Left lung (tissue), 10 donors: ENCODE results near the gene CREB3L2. TPM values are rescaled to one million over a fixed set of nuclear protein-coding genes. Genes with fewer than 3 reads are reported as not detected.
A peak's percentile ranks its signal among the peaks of the same experiment; 100 is the strongest.

Source experiments
- ATAC-seq: fragments of 200-7000 bp; cut with Tn5 transposase; one replicate; pipeline ENCODE4 v1.9.1; 2020; ENCODE audit warnings: moderate library complexity
- DNase-seq, 4 donors: peaks; one replicate each; pipeline ENCODE4 v3.0.0-alpha.2; 2013 to 2020
- H3K27ac ChIP-seq, 2 donors: fragments of 200-600 bp; sonication (generic) in 1 of 2; one replicate each; pipeline versions ENCODE4 v1.5.0 to v1.8.0; 2020 to 2021
- H3K27me3 ChIP-seq, 2 donors: fragments of 200-600 bp; sonication (generic) in 1 of 2; one replicate each; pipeline versions ENCODE4 v1.5.0 to v1.8.0; 2020 to 2021
- H3K36me3 ChIP-seq, 2 donors: fragments of 200-600 bp; sonication (generic) in 1 of 2; one replicate each; pipeline versions ENCODE4 v1.5.0 to v1.8.0; 2020 to 2021
- H3K4me1 ChIP-seq, 2 donors: fragments of 200-600 bp; one replicate each; pipeline ENCODE4 v1.8.0; 2021
- H3K4me3 ChIP-seq, 2 donors: fragments of 200-600 bp; sonication (generic) in 1 of 2; one replicate each; pipeline versions ENCODE4 v1.5.0 to v1.8.0; 2020 to 2021; ENCODE audit warnings: mild to moderate bottlenecking in 1 of 2
- H3K9me3 ChIP-seq, 2 donors: fragments of 200-600 bp; sonication (generic) in 1 of 2; one replicate each; pipeline versions ENCODE4 v1.5.0 to v1.8.0; 2020 to 2021
- CTCF ChIP-seq, 2 donors: fragments of 200-600 bp; sonication (generic) in 1 of 2; IDR thresholded peaks; one replicate each; pipeline versions ENCODE4 v1.5.0 to v1.8.0; 2021; ENCODE audit warnings: antibody characterized with exemption in 2 of 2
- intact Hi-C, 2 donors: fragments of 100-400 bp; cut with DNase I; formaldehyde crosslinking; loops; one replicate each; pipeline versions ENCODE4 v1.11.2 to v1.14.2; 2022
- polyA plus RNA-seq, 6 donors: library from polyadenylated mRNA; unstranded; fragments of 120-200 nt; gene quantifications; one replicate each; pipeline ENCODE4 v1.2.1, GENCODE V29; 2013; ENCODE audit not compliant: insufficient read length in 6 of 6
- total RNA-seq, 2 donors: library from RNA; stranded (reverse); fragmentation: NEBNext Ultra II Directional; extraction: Animal tissue kit (Norgen Biotek cat#: 25700); gene quantifications; one replicate each; pipeline ENCODE4 v1.2.1, GENCODE V29; 2021
- donor health status: DM: no; HTN: yes; CAD: no.
- donor health status: DM: no; HTN: no; CAD: no.

Gene CREB3L2
- total and polyA plus RNA-seq, 8 donors, result 49.9 to 62.7 (median 58.9) TPM

GRCh38 chr7:137946011-137946410, 55.9 kb downstream of the CREB3L2 start:
- no peak for TF ChIP-seq CTCF (IDR thresholded peaks at IDR 0.05)
- Histone ChIP-seq H3K36me3 (no peaks in the 10 kb centered on the region), H3K4me1 (peaks cover 13 to 17% of the 10 kb centered on the region in 2 donors), H3K27ac (no peak overlapping the region), H3K4me3 (no peak overlapping the region), H3K9me3 (no peaks in the 10 kb centered on the region), H3K27me3 (no peaks in the 10 kb centered on the region)
- ATAC-seq (no peak), DNase-seq (no peak)
- intact Hi-C loops, result no loop called here

- Histone ChIP-seq H3K4me3 (no peak overlapping the region), H3K36me3 (no peaks in the 10 kb centered on the region), H3K4me1 (peaks cover 13 to 21% of the 10 kb centered on the region in 2 donors), H3K27ac (peak overlapping the region; percentile 9 to 63), H3K9me3 (no peaks in the 10 kb centered on the region), H3K27me3 (no peaks in the 10 kb centered on the region)
- intact Hi-C loops, result no loop called here
- no peak for TF ChIP-seq CTCF (IDR thresholded peaks at IDR 0.05)
- DNase-seq (peak in 1 of 4 donors; percentile 54), ATAC-seq (peak; percentile 13)
Measured at GRCh38 chr7:137944168-137944567, 57.7 kb downstream of the CREB3L2 start.

- DNase-seq (peak in 1 of 4 donors; percentile 63), ATAC-seq (peak; percentile 56)
- H3K9me3 ChIP-seq, result no peaks in the 10 kb centered on the region
- intact Hi-C loops, result no loop called here
- H3K27me3 ChIP-seq, result no peaks in the 10 kb centered on the region
- H3K4me3 ChIP-seq, result no peak overlapping the region
- TF ChIP-seq CTCF (IDR thresholded peaks at IDR 0.05), result no peak
- no peaks in the 10 kb centered on the region for H3K36me3 ChIP-seq
- H3K27ac ChIP-seq, result peak overlapping the region in 1 of 2 donors; percentile 63
- H3K4me1 ChIP-seq, result peaks cover 13 to 15% of the 10 kb centered on the region in 2 donors
Measured at GRCh38 chr7:137943132-137943551, 58.7 kb downstream of the CREB3L2 start.

GRCh38 chr7:137942484-137943115, 59.3 kb downstream of the CREB3L2 start:
- no peak for TF ChIP-seq CTCF (IDR thresholded peaks at IDR 0.05)
- no peaks in the 10 kb centered on the region for H3K27me3 ChIP-seq
- DNase-seq (no peak), ATAC-seq (no peak)
- H3K27ac ChIP-seq, result peak overlapping the region in 1 of 2 donors; percentile 63
- H3K36me3 ChIP-seq, result no peaks in the 10 kb centered on the region
- H3K9me3 ChIP-seq, result no peaks in the 10 kb centered on the region
- H3K4me1 ChIP-seq, result peaks cover 13 to 15% of the 10 kb centered on the region in 2 donors
- intact Hi-C loops, result no loop called here
- no peak overlapping the region for H3K4me3 ChIP-seq

GRCh38 chr7:137940656-137941518, 61.0 kb downstream of the CREB3L2 start:
- no peak for TF ChIP-seq CTCF (IDR thresholded peaks at IDR 0.05)
- ATAC-seq, result no peak
- H3K27ac ChIP-seq, result no peak overlapping the region

More at GRCh38 chr7:137940656-137941518, 61.0 kb downstream of the CREB3L2 start:
- DNase-seq, result no peak
- H3K4me3 ChIP-seq, result no peak overlapping the region
- H3K4me1 ChIP-seq, result peaks cover 30 to 32% of the 10 kb centered on the region in 2 donors
- no peaks in the 10 kb centered on the region for H3K36me3 ChIP-seq
- no peaks in the 10 kb centered on the region for H3K9me3 ChIP-seq
- intact Hi-C loops, result no loop called here
- H3K27me3 ChIP-seq, result no peaks in the 10 kb centered on the region
